Keratinocyte (primary cell): ENCODE measurements around the gene NPDC1. TPM values are rescaled to one million over a fixed set of nuclear protein-coding genes. Genes with fewer than 3 reads are reported as not detected.

Experiments
- DNase-seq: peaks from one replicate; pipeline ENCODE4 v3.0.0-alpha.2; 2011; ENCODE audit warnings: low read depth, missing footprints, low spot score
- FAIRE-seq: peaks from 2 replicates; lab custom pipeline; 2011; peaks lifted over from hg19 to GRCh38; lab: Jason Lieb, UNC
- H2AFZ ChIP-seq: 2 replicates; pipeline ENCODE4 v1.6.0; 2012; ENCODE audit warnings: low read length, control low read depth, inconsistent platforms; ENCODE audit not compliant: control insufficient read depth
- H3K27ac ChIP-seq: 2 replicates; pipeline ENCODE4 v1.5.1; 2011; ENCODE audit warnings: low read length; ENCODE audit not compliant: control insufficient read depth, insufficient read depth
- H3K27me3 ChIP-seq: 3 replicates; pipeline ENCODE4 v1.6.0; 2011; ENCODE audit warnings: low read length; ENCODE audit not compliant: control insufficient read depth, insufficient read depth; ENCODE audit errors: extremely low read depth
- H3K36me3 ChIP-seq, 2 experiments: 2 replicates in 1 of 2; 3 replicates in 1 of 2; pipeline ENCODE4 v1.5.1; 2011; ENCODE audit warnings: low read length in 2 of 2, mild to moderate bottlenecking in 1 of 2; ENCODE audit not compliant: control insufficient read depth in 2 of 2, insufficient read depth in 2 of 2; ENCODE audit errors: extremely low read depth in 1 of 2
- H3K4me1 ChIP-seq: 3 replicates; pipeline ENCODE4 v1.5.1; 2011; ENCODE audit warnings: low read length; ENCODE audit not compliant: control insufficient read depth, insufficient read depth; ENCODE audit errors: extremely low read depth
- H3K4me2 ChIP-seq: 3 replicates; pipeline ENCODE4 v1.6.0; 2011; ENCODE audit warnings: low read depth, low read length; ENCODE audit not compliant: control insufficient read depth, insufficient read depth; ENCODE audit errors: extremely low read depth
- H3K4me3 ChIP-seq, 3 experiments: fragments of 200-600 bp in 1 of 3; sonication (generic) in 1 of 3; 2 replicates in 2 of 3; 3 replicates in 1 of 3; pipeline ENCODE4 v1.5.1; 2011 to 2016; ENCODE audit warnings: low read length in 3 of 3, mild to moderate bottlenecking in 3 of 3, control low read depth in 2 of 3, inconsistent platforms in 1 of 3, low read depth in 1 of 3, mixed read lengths in 1 of 3, mixed run types in 1 of 3, moderate library complexity in 1 of 3; ENCODE audit not compliant: control insufficient read depth in 2 of 3, insufficient read depth in 2 of 3; ENCODE audit errors: extremely low read depth in 1 of 3
- H3K79me2 ChIP-seq: 2 replicates; pipeline ENCODE4 v1.6.0; 2012; ENCODE audit warnings: low read length; ENCODE audit not compliant: control insufficient read depth, insufficient read depth
- H3K9ac ChIP-seq: 3 replicates; pipeline ENCODE4 v1.6.0; 2011; ENCODE audit warnings: low read length; ENCODE audit not compliant: control insufficient read depth, insufficient read depth; ENCODE audit errors: extremely low read depth
- H3K9me1 ChIP-seq: 3 replicates; pipeline ENCODE4 v1.6.0; 2011; ENCODE audit warnings: low read length; ENCODE audit not compliant: control insufficient read depth, insufficient read depth; ENCODE audit errors: extremely low read depth
- H3K9me3 ChIP-seq: 2 replicates; pipeline ENCODE4 v1.5.1; 2012; ENCODE audit warnings: low read depth, low read length; ENCODE audit not compliant: control insufficient read depth
- H4K20me1 ChIP-seq: 3 replicates; pipeline ENCODE4 v1.6.0; 2011; ENCODE audit warnings: low read length; ENCODE audit not compliant: control insufficient read depth, insufficient read depth; ENCODE audit errors: extremely low read depth
- EZH2 ChIP-seq: IDR thresholded peaks from one replicate; pipeline ENCODE4 v1.6.1; 2012; ENCODE audit warnings: inconsistent platforms, mild to moderate bottlenecking, low read length, moderate library complexity
- dilution Hi-C: fragments of 300-500 bp; cut with MboI; formaldehyde crosslinking; loops from one replicate; pipeline ENCODE4 v1.7.0; 2020; ENCODE audit warnings: low sequenced_read_pairs; ENCODE audit not compliant: extremely low pct_ligation_motif_present
- polyA minus RNA-seq, 3 experiments: library from RNA; depleted of rRNA, polyadenylated mRNA; stranded (reverse); fragments of >200 nt; gene quantifications; 1 replicate in 1 of 3; 2 replicates in 1 of 3; 3 replicates in 1 of 3; pipeline ENCODE4 v1.2.3, GENCODE V29; 2011
- polyA plus RNA-seq, 5 experiments: library from polyadenylated mRNA; depleted of rRNA in 3 of 5; stranded (reverse) in 3 of 5; stranded (forward) in 1 of 5; unstranded in 1 of 5; fragments of >200 nt; gene quantifications; 1 replicate in 1 of 5; 2 replicates in 3 of 5; 3 replicates in 1 of 5; pipeline versions ENCODE4 v1.2.1 to v1.2.3, GENCODE V29; 2011 to 2012; ENCODE audit warnings: missing spikeins in 2 of 5, low read depth in 1 of 5, low replicate concordance in 1 of 5
- TF ChIP-seq, protein P1 (sequence below), 3 experiments: IDR thresholded peaks in 1 of 3; conservative IDR thresholded peaks in 1 of 3; optimal IDR thresholded peaks in 1 of 3; 2 replicates in 2 of 3; 3 replicates in 1 of 3; pipeline versions ENCODE3 to v1.5.1; 2011; ENCODE audit warnings: low read length in 3 of 3, mild to moderate bottlenecking in 3 of 3, moderate library complexity in 2 of 3, control low read depth in 1 of 3, inconsistent platforms in 1 of 3; ENCODE audit not compliant: insufficient read depth in 2 of 3; ENCODE audit errors: extremely low read depth in 1 of 3

NPDC1 gene
- polyA plus RNA-seq, result 9.8 to 23.8 TPM (median 10.6 TPM) in 3 replicates
- 24.0 TPM for polyA plus RNA-seq (2011; ENCODE audit: low read depth)
- polyA plus RNA-seq (2011; cell fraction: cytosol; rRNA removed), result 5.1 and 22.1 TPM in 2 replicates
- polyA plus RNA-seq (2011; cell fraction: nucleus; rRNA removed), result 56.8 and 102 TPM in 2 replicates
- polyA plus RNA-seq (2012; ENCODE audit: low replicate concordance), result 25.1 and 32.5 TPM in 2 replicates
- 2.6 to 5.8 TPM (median 3.4 TPM) in 3 replicates for polyA minus RNA-seq
- 40.3 TPM for polyA minus RNA-seq (2011; cell fraction: cytosol; rRNA and poly(A)+ RNA removed)
- 14.3 and 22.4 TPM in 2 replicates for polyA minus RNA-seq (2011; cell fraction: nucleus; rRNA and poly(A)+ RNA removed)

DNA sequence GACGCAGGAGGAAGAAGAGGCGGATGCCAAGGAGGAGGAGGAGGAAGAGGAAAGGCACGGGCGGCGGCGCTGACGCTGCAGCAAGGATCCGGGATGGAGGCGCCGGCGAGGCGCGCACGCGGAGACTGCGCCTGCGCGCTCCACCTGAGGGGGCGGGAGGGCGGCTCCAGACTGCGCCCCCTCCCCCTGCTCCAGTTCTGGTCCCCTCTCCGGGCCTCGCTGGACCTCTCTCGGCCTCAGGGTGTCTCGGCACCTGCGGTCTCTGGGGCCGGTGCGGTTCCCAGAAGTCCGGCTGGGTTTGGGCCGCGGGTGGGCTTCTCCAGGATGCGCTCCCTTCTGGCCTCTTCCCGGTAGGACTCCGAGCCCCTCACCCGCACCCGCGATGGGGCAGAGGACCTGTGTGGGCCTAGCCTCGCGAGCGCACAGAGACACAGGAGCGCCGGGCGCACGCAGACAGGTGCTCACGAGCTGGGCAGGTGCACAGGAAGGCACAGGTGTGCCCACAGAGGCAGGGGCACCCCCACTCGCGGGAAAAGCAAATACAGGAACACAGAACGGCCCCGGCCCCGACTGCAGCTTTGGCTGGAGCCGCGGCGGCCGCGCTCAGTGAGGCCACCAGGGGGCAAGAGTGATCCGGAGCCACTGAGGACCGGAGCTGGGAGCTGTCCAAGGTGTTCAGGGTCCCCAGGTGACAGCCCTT, at the start of gene NPDC1:
NPDC1 (minus strand) TSS at position 90 of the 700 bp plus-strand sequence. CDS start 188 bp downstream, outside the sequence.
- Histone ChIP-seq H3K9me1 (no peaks in the 10 kb centered on the region), H3K4me2 (peak within 1 kb of the TSS; percentile 82), H3K4me1 (peaks cover 11% of the 10 kb centered on the region), H3K9ac (peak within 1 kb of the TSS; percentile 22), H3K27ac (no peak within 1 kb of the TSS), H2AFZ (peak within 1 kb of the TSS; percentile 68), H3K9me3 (no peaks in the 10 kb centered on the region), H3K79me2 (peaks cover 2% of the 10 kb centered on the region), H3K4me3 (peak within 1 kb of the TSS; percentile 53 to 65 (median 63)), H3K36me3 (no peaks in the 10 kb centered on the region), H3K27me3 (peaks cover 29% of the 10 kb centered on the region), H4K20me1 (peaks cover 13% of the 10 kb centered on the region)
- DNase-seq, result no peak
- TF ChIP-seq, protein P1, sequence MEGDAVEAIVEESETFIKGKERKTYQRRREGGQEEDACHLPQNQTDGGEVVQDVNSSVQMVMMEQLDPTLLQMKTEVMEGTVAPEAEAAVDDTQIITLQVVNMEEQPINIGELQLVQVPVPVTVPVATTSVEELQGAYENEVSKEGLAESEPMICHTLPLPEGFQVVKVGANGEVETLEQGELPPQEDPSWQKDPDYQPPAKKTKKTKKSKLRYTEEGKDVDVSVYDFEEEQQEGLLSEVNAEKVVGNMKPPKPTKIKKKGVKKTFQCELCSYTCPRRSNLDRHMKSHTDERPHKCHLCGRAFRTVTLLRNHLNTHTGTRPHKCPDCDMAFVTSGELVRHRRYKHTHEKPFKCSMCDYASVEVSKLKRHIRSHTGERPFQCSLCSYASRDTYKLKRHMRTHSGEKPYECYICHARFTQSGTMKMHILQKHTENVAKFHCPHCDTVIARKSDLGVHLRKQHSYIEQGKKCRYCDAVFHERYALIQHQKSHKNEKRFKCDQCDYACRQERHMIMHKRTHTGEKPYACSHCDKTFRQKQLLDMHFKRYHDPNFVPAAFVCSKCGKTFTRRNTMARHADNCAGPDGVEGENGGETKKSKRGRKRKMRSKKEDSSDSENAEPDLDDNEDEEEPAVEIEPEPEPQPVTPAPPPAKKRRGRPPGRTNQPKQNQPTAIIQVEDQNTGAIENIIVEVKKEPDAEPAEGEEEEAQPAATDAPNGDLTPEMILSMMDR (optimal IDR thresholded peaks at IDR 0.05 in 1 of 3, IDR thresholded peaks at IDR 0.05 in 1 of 3, conservative IDR thresholded peaks at IDR 0.05 in 1 of 3; ENCODE audit: extremely low read depth in 1 of 3, insufficient read depth in 2 of 3, low read length in 3 of 3), result peak; percentile 85 to 97 (median 91)
- TF ChIP-seq EZH2, result no peak
- dilution Hi-C loops, result no loop called here
- FAIRE-seq, result no peak

DNA sequence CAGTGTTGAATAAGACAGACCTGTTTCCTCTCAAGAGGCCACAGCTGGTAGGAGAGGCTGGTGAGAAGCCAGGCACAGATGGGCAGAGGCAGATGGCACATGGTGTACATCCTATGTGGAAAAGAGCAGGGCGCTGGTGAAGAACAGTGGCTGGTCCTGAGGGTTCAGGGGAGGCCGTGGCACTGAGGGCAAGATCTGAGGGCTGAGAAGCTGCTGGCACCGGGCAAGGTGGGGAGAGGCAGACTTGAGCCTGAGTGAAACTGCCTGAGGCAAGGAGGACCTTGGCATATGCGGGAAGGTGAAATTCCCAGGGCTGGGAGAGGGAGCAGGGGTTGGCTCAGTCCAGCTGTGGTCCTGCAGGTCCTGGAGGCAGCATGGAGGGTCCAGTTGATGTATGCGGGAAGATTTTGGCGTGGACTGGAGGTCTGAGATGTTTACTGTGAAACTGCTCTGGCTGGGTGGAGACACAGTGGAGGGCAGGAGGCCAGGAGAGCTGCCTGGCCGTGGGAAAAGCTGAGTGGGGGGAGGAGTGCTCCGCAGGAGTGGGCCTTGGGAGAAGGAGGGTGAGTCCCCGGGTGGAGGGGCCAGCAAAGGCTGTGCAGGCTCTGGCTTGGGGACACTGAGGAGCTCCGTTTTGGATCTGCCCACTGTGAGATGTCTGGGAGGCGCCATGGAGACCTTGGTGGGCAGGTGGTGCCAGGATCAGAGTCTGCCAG, 43.4 kb upstream of the NPDC1 start:
- FAIRE-seq (no peak), DNase-seq (no peak)
- H3K36me3 ChIP-seq, result peaks cover 2 to 13% of the 10 kb centered on the region in 2 experiments
- no peak overlapping the region for H3K27ac ChIP-seq
- H3K9me1 ChIP-seq, result no peaks in the 10 kb centered on the region
- TF ChIP-seq, protein P1 (optimal IDR thresholded peaks at IDR 0.05 in 1 of 3, IDR thresholded peaks at IDR 0.05 in 1 of 3, conservative IDR thresholded peaks at IDR 0.05 in 1 of 3; ENCODE audit: extremely low read depth in 1 of 3, insufficient read depth in 2 of 3, low read length in 3 of 3), result no peak
- no peak for TF ChIP-seq EZH2
- H3K27me3 ChIP-seq, result no peaks in the 10 kb centered on the region
- H3K4me1 ChIP-seq, result peaks cover 29% of the 10 kb centered on the region
- no peaks in the 10 kb centered on the region for H4K20me1 ChIP-seq
- peaks cover 8% of the 10 kb centered on the region for H3K79me2 ChIP-seq
- H3K9ac ChIP-seq, result no peak overlapping the region
- H3K4me2 ChIP-seq, result no peak overlapping the region
- H3K9me3 ChIP-seq, result no peaks in the 10 kb centered on the region
- H3K4me3 ChIP-seq, result no peak overlapping the region
- dilution Hi-C loops, result no loop called here
- no peak overlapping the region for H2AFZ ChIP-seq
